CD4-positive, alpha-beta T cell treated with Interleukin-10 for 1 hour (primary cell): ENCODE results near the gene DIRAS2.
"Not testable (repeated sequence)": the region's sequence is repeated elsewhere in the genome, so short reads cannot be mapped to it uniquely, and the experiment has no call there.

Experiments used
- DNase-seq: peaks from one replicate; pipeline ENCODE4 v3.0.0-alpha.2; 2020

Gene DIRAS2

GRCh38 chr9:90642570-90643539, at the start of gene DIRAS2:
TSS of gene DIRAS2 (minus strand) at chr9:90642824. CDS start at chr9:90613827, 28,997 bp downstream.
- no peak for DNase-seq

GRCh38 chr9:90684736-90685135, 42.1 kb upstream of the DIRAS2 start:
- no peak for DNase-seq

- no peak for DNase-seq
Measured at GRCh38 chr9:90684106-90684505, 41.5 kb upstream of the DIRAS2 start.

GRCh38 chr9:90680534-90680933, 37.9 kb upstream of the DIRAS2 start:
- DNase-seq, result no peak

- no peak for DNase-seq
Measured at GRCh38 chr9:90665072-90665471, 22.4 kb upstream of the DIRAS2 start.

GRCh38 chr9:90659650-90660364, 17.2 kb upstream of the DIRAS2 start:
- DNase-seq, result no peak

- no peak for DNase-seq
Measured at GRCh38 chr9:90658783-90659182, 16.2 kb upstream of the DIRAS2 start.

GRCh38 chr9:90658181-90658580, 15.6 kb upstream of the DIRAS2 start:
- DNase-seq, result no peak

- DNase-seq, result not testable (repeated sequence)
Measured at GRCh38 chr9:90656876-90657275, 14.3 kb upstream of the DIRAS2 start.

- no peak for DNase-seq
Measured at GRCh38 chr9:90651246-90651645, 8.6 kb upstream of the DIRAS2 start.

GRCh38 chr9:90647843-90648242, 5.2 kb upstream of the DIRAS2 start:
- DNase-seq, result no peak

- DNase-seq, result no peak
Measured at GRCh38 chr9:90645721-90646120, 3.1 kb upstream of the DIRAS2 start.

- no peak for DNase-seq
Measured at GRCh38 chr9:90641884-90642487, 638 bp downstream of the DIRAS2 start.

GRCh38 chr9:90641086-90641485, 1.5 kb downstream of the DIRAS2 start:
- DNase-seq, result no peak

GRCh38 chr9:90640361-90640760, 2.3 kb downstream of the DIRAS2 start:
- no peak for DNase-seq

GRCh38 chr9:90637626-90638025, 5.0 kb downstream of the DIRAS2 start:
- DNase-seq, result no peak

- no peak for DNase-seq
Measured at GRCh38 chr9:90632647-90633207, 9.9 kb downstream of the DIRAS2 start.

GRCh38 chr9:90631964-90632363, 10.7 kb downstream of the DIRAS2 start:
- no peak for DNase-seq

- no peak for DNase-seq
Measured at GRCh38 chr9:90629991-90630390, 12.6 kb downstream of the DIRAS2 start.

GRCh38 chr9:90629354-90629753, 13.3 kb downstream of the DIRAS2 start:
- no peak for DNase-seq

GRCh38 chr9:90616806-90617205, 25.8 kb downstream of the DIRAS2 start:
- no peak for DNase-seq

GRCh38 chr9:90613502-90613901, 29.1 kb downstream of the DIRAS2 start:
- no peak for DNase-seq

GRCh38 chr9:90612957-90613356, 29.7 kb downstream of the DIRAS2 start:
- DNase-seq, result no peak
